IMR-90 (cell line): ENCODE measurements around the gene TPSD1. TPM values are rescaled to one million over a fixed set of nuclear protein-coding genes. Genes with fewer than 3 reads are reported as not detected.
"Not testable (repeated sequence)": the region's sequence is repeated elsewhere in the genome, so short reads cannot be mapped to it uniquely, and the experiment has no call there.

Experiments used
- ATAC-seq: fragments of 200-7000 bp; cut with Tn5 transposase; 2 replicates; pipeline ENCODE4 v1.9.1; 2020; ENCODE audit warnings: low read depth, mild to moderate bottlenecking, moderate library complexity
- BruUV-seq: library from RNA; stranded (reverse); fragments of 400-500 nt; replicated peaks from 2 replicates; lab custom pipeline; 2021; lab: Mats Ljungman, UMichigan
- CTCF ChIA-PET: fragments of 300-600 bp; formaldehyde crosslinking; extraction: SDS; loops from one replicate; lab custom pipeline; 2021; ENCODE audit warnings: antibody characterized with exemption; lab: Yijun Ruan, JAX
- POLR2A ChIA-PET: fragments of 300-600 bp; sonication (Branson Sonifier 250); formaldehyde crosslinking; loops from one replicate; lab custom pipeline; 2022; ENCODE audit warnings: antibody characterized with exemption; ENCODE audit not compliant: unreplicated experiment; lab: Charles Lee
- DNase-seq: peaks from one replicate; pipeline ENCODE4 v3.0.0; 2013
- H2AFZ ChIP-seq: replicated peaks from 2 replicates; pipeline ENCODE3; 2013; ENCODE audit warnings: low read length, mild to moderate bottlenecking; ENCODE audit not compliant: poor library complexity
- H2AK5ac ChIP-seq: 2 replicates; pipeline ENCODE4 v1.6.1; 2013; ENCODE audit warnings: low read depth, low read length, inconsistent platforms
- H2AK9ac ChIP-seq: replicated peaks from 2 replicates; pipeline ENCODE3; 2013; ENCODE audit warnings: mild to moderate bottlenecking, low read depth, low read length, moderate library complexity; ENCODE audit not compliant: poor library complexity
- H2BK120ac ChIP-seq: 2 replicates; pipeline ENCODE4 v1.6.1; 2013; ENCODE audit warnings: low read depth, low read length, inconsistent platforms
- H2BK15ac ChIP-seq: 3 replicates; pipeline ENCODE4 v1.6.1; 2013; ENCODE audit warnings: low read depth, low read length, inconsistent platforms
- H2BK20ac ChIP-seq: 2 replicates; pipeline ENCODE4 v1.6.1; 2013; ENCODE audit warnings: low read depth, mild to moderate bottlenecking, inconsistent platforms, low read length, moderate library complexity
- H2BK5ac ChIP-seq: 2 replicates; pipeline ENCODE4 v1.6.1; 2013; ENCODE audit warnings: mild to moderate bottlenecking, low read depth, low read length, inconsistent platforms; ENCODE audit not compliant: poor library complexity, severe bottlenecking
- H3K14ac ChIP-seq: replicated peaks from 2 replicates; pipeline ENCODE4 v1.6.1; 2013; ENCODE audit warnings: low read depth, low read length, inconsistent platforms
- H3K18ac ChIP-seq: 2 replicates; pipeline ENCODE4 v1.6.1; 2013; ENCODE audit warnings: low read depth, low read length, control low read depth
- H3K23ac ChIP-seq: 2 replicates; pipeline ENCODE4 v1.6.1; 2013; ENCODE audit warnings: low read depth, low read length, inconsistent platforms
- H3K27ac ChIP-seq: 2 replicates; pipeline ENCODE4 v1.5.1; 2013; ENCODE audit warnings: mild to moderate bottlenecking, control low read depth, low read length; ENCODE audit not compliant: insufficient read depth
- H3K27me3 ChIP-seq: 2 replicates; pipeline ENCODE4 v1.6.1; 2013; ENCODE audit warnings: low read length; ENCODE audit not compliant: control insufficient read depth, insufficient read depth
- H3K36me3 ChIP-seq: 2 replicates; pipeline ENCODE4 v1.6.1; 2013; ENCODE audit warnings: low read length, mixed read lengths; ENCODE audit not compliant: control insufficient read depth, insufficient read depth
- H3K4ac ChIP-seq: 2 replicates; pipeline ENCODE4 v1.6.1; 2013; ENCODE audit warnings: low read depth, low read length, inconsistent platforms
- H3K4me1 ChIP-seq: 2 replicates; pipeline ENCODE4 v1.6.1; 2013; ENCODE audit warnings: low read length, mixed read lengths; ENCODE audit not compliant: control insufficient read depth, insufficient read depth
- H3K4me2 ChIP-seq: 2 replicates; pipeline ENCODE4 v1.6.1; 2013; ENCODE audit warnings: low read depth, mild to moderate bottlenecking, control low read depth, low read length, moderate library complexity
- H3K4me3 ChIP-seq: 2 replicates; pipeline ENCODE4 v1.5.1; 2013; ENCODE audit warnings: low read depth, mild to moderate bottlenecking, control low read depth, low read length, moderate library complexity; ENCODE audit not compliant: insufficient read depth
- H3K56ac ChIP-seq: 2 replicates; pipeline ENCODE4 v1.6.1; 2013; ENCODE audit warnings: low read length, inconsistent platforms; ENCODE audit not compliant: insufficient read depth; ENCODE audit errors: extremely low read depth
- H3K79me1 ChIP-seq, 2 experiments: 2 replicates each; pipeline ENCODE4 v1.6.1; 2013; ENCODE audit warnings: low read length in 2 of 2, inconsistent platforms in 1 of 2, low read depth in 1 of 2
- H3K9ac ChIP-seq: 2 replicates; pipeline ENCODE4 v1.6.1; 2013; ENCODE audit warnings: low read depth, low read length, control low read depth
- H3K9me1 ChIP-seq: 2 replicates; pipeline ENCODE4 v1.6.1; 2013; ENCODE audit warnings: low read length, inconsistent platforms; ENCODE audit not compliant: insufficient read depth
- H3K9me3 ChIP-seq: 2 replicates; pipeline ENCODE4 v1.6.1; 2013; ENCODE audit warnings: low read length; ENCODE audit not compliant: control insufficient read depth, insufficient read depth
- H4K20me1 ChIP-seq: 2 replicates; pipeline ENCODE4 v1.6.1; 2013; ENCODE audit warnings: low read length, inconsistent platforms; ENCODE audit not compliant: insufficient read depth
- H4K5ac ChIP-seq: 2 replicates; pipeline ENCODE4 v1.6.1; 2013; ENCODE audit warnings: mild to moderate bottlenecking, low read depth, low read length, control low read depth
- H4K8ac ChIP-seq, 2 experiments: 2 replicates each; pipeline ENCODE4 v1.6.1; 2013; ENCODE audit warnings: low read depth in 2 of 2, low read length in 2 of 2, control low read depth in 1 of 2, inconsistent platforms in 1 of 2
- H4K91ac ChIP-seq: 2 replicates; pipeline ENCODE4 v1.6.1; 2013; ENCODE audit warnings: low read depth, low read length, inconsistent platforms; ENCODE audit not compliant: insufficient read depth
- WGBS, 2 experiments: methylation state at CpG; one replicate each; pipeline versions ENCODE4 v1.1.5 to v1.1.7; 2013; ENCODE audit warnings: missing lambda C conversion rate in 2 of 2; ENCODE audit not compliant: insufficient read length in 1 of 2; ENCODE audit errors: extremely low coverage in 2 of 2; 5-methylcytosine and 5-hydroxymethylcytosine counted together
- dilution Hi-C: fragments of 300-500 bp; cut with HindIII; formaldehyde crosslinking; loops from one replicate; pipeline ENCODE4 v1.14.3; 2018; ENCODE audit warnings: low sequenced_read_pairs; ENCODE audit not compliant: unreplicated experiment
- in situ Hi-C: fragments of 300-500 bp; cut with MboI; formaldehyde crosslinking; loops from 3 replicates; pipeline ENCODE4 v1.14.3; 2019; ENCODE audit warnings: low sequenced_read_pairs, inconsistent platforms, mixed read lengths
- intact Hi-C: fragments of 100-400 bp; cut with micrococcal nuclease; formaldehyde crosslinking; loops from 2 replicates; pipeline ENCODE4 v1.10.0; 2022
- polyA plus RNA-seq, 3 experiments: library from polyadenylated mRNA; depleted of rRNA; stranded (reverse); fragments of >200 nt; gene quantifications; 2 replicates each; pipeline ENCODE4 v1.2.3, GENCODE V29; 2012; ENCODE audit warnings: low replicate concordance in 1 of 3
- total RNA-seq: library from RNA; depleted of rRNA; stranded (reverse); fragments of >200 nt; gene quantifications from 2 replicates; pipeline ENCODE4 v1.2.3, GENCODE V29; 2012

The TPSD1 gene
- total and polyA plus RNA-seq, 2 of the 4 experiments (the other 2 are of a cell fraction), result not detected

DNA sequence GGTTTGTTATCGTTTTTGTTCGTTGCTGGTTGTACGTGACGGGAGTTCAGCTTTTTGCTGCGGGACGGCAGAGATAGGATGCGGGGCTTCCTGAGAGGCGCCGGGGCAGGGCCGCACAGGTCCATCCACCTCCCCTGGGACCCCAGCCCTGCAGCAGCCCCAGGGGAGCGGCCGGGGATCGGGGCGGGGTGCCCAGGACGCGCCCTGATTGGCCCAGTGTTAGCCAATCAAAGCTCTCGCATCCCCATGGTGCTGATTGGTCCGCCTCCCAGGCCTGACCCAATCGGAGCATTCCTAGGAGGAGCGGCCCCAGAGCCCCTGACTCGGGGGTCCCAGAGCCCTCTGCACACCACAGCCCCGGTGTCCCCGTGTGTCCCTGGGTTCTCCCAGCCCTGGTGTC is 17.0 kb upstream of the TPSD1 start:
- H3K18ac ChIP-seq, H3K9me1 ChIP-seq, dilution Hi-C loops, POLR2A ChIA-PET, H4K8ac ChIP-seq, in situ Hi-C loops, H2AFZ ChIP-seq, H2BK5ac ChIP-seq, H4K91ac ChIP-seq, H3K23ac ChIP-seq, H4K20me1 ChIP-seq, DNase-seq, H2AK5ac ChIP-seq, H3K9me3 ChIP-seq, ATAC-seq, H3K36me3 ChIP-seq, intact Hi-C loops, H3K27ac ChIP-seq, H3K27me3 ChIP-seq, H3K56ac ChIP-seq, H3K4ac ChIP-seq, H3K9ac ChIP-seq, H2BK15ac ChIP-seq, H2BK120ac ChIP-seq, H3K79me1 ChIP-seq, BruUV-seq, CTCF ChIA-PET, H3K4me3 ChIP-seq, H3K4me1 ChIP-seq, H2BK20ac ChIP-seq, H4K5ac ChIP-seq, H3K4me2 ChIP-seq, H2AK9ac ChIP-seq, H3K14ac ChIP-seq: not testable (repeated sequence)
- 40% methylated on average over 1 of the region's 23 CpGs; no CpG with 5 or more reads in 1 of the 2 experiments for WGBS, 2 experiments

DNA sequence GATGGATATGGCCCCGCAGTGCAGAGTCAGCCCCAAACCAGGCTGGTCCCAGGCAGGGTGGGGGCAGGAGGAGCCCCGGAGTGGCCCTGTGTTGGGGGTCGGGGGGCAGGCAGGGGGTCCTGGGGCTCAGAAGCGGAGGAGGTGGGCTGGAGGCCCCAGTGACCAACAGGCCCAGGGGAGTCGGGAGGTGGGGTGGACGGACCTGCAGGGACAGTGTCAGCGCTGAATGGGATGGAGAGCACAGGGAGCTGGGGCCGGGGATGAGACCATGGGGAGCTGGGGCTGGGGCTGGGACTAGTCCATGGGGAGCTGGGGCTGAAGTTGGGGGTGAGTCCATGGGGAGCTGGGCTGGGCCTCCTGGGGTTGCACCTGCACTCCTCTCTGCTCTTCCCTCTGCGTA is 16.3 kb upstream of the TPSD1 start:
- H3K18ac ChIP-seq, H3K23ac ChIP-seq, H3K14ac ChIP-seq, H2BK120ac ChIP-seq, intact Hi-C loops, H3K79me1 ChIP-seq, H2BK5ac ChIP-seq, H3K56ac ChIP-seq, H3K36me3 ChIP-seq, POLR2A ChIA-PET, H2AK5ac ChIP-seq, H3K27me3 ChIP-seq, H3K9me3 ChIP-seq, H2BK20ac ChIP-seq, H3K9ac ChIP-seq, in situ Hi-C loops, H3K27ac ChIP-seq, H3K4me3 ChIP-seq, BruUV-seq, H3K9me1 ChIP-seq, H2AFZ ChIP-seq, H3K4ac ChIP-seq, H3K4me1 ChIP-seq, H4K5ac ChIP-seq, H4K20me1 ChIP-seq, H3K4me2 ChIP-seq, dilution Hi-C loops, H4K91ac ChIP-seq, ATAC-seq, H4K8ac ChIP-seq, H2AK9ac ChIP-seq, DNase-seq, H2BK15ac ChIP-seq, CTCF ChIA-PET: not testable (repeated sequence)
- WGBS, 2 experiments, result 70% methylated on average over 2 of the region's 9 CpGs; no CpG with 5 or more reads in 1 of the 2 experiments
